ENCODE data around the gene NRXN2.

- TF ChIP-seq EZH2phosphoT487 (IDR thresholded peaks at IDR 0.05; ENCODE audit: insufficient read depth, low read depth) = no peak
- no peak for TF ChIP-seq EZH2 (IDR thresholded peaks at IDR 0.05; ENCODE audit: insufficient read depth, poor library complexity, severe bottlenecking)
These were observed 93.9 kb downstream of the NRXN2 start for GRCh38 chr11:64629103-64629502.

Measured in GM23248 (cell line).